GM23338 (cell line): ENCODE results near the gene UBA1. TPM values are rescaled to one million over a fixed set of nuclear protein-coding genes. Genes with fewer than 3 reads are reported as not detected.

Experiments
- ATAC-seq: fragments of 200-7000 bp; cut with Tn5 transposase; 3 replicates; pipeline ENCODE4 v1.9.1; 2020
- DNase-seq: peaks from one replicate; pipeline ENCODE4 v3.0.0-alpha.2; 2015; ENCODE audit warnings: low spot score
- H2AFZ ChIP-seq: fragments of 200-600 bp; sonication (generic); 2 replicates; pipeline ENCODE4 v1.8.0; 2016; ENCODE audit warnings: antibody characterized with exemption, mild to moderate bottlenecking, moderate library complexity
- H3F3A ChIP-seq: fragments of 200-600 bp; sonication (generic); replicated peaks from 2 replicates; pipeline ENCODE4 v1.8.0; 2017; ENCODE audit warnings: antibody characterized with exemption, mixed run types, low read depth
- H3K27ac ChIP-seq: fragments of 200-600 bp; sonication (generic); 2 replicates; pipeline ENCODE4 v1.6.1; 2016; ENCODE audit warnings: low read depth
- H3K27me3 ChIP-seq: fragments of 200-600 bp; sonication (generic); 2 replicates; pipeline ENCODE4 v1.8.0; 2016; ENCODE audit warnings: mild to moderate bottlenecking, mixed run types, moderate library complexity; ENCODE audit not compliant: insufficient read depth
- H3K36me3 ChIP-seq: fragments of 200-600 bp; sonication (generic); 2 replicates; pipeline ENCODE4 v1.8.0; 2016; ENCODE audit warnings: mild to moderate bottlenecking; ENCODE audit not compliant: insufficient read depth
- H3K4me1 ChIP-seq: fragments of 200-600 bp; sonication (generic); 2 replicates; pipeline ENCODE4 v1.8.0; 2016; ENCODE audit warnings: mild to moderate bottlenecking, moderate library complexity; ENCODE audit not compliant: insufficient read depth
- H3K4me2 ChIP-seq: fragments of 200-600 bp; sonication (generic); 2 replicates; pipeline ENCODE4 v1.7.1; 2017; ENCODE audit warnings: mixed run types
- H3K4me3 ChIP-seq: fragments of 200-600 bp; sonication (generic); 2 replicates; pipeline ENCODE4 v1.6.1; 2016; ENCODE audit warnings: mixed run types
- H3K79me2 ChIP-seq: fragments of 200-600 bp; sonication (generic); replicated peaks from 2 replicates; pipeline ENCODE4 v1.8.0; 2017; ENCODE audit warnings: mild to moderate bottlenecking; ENCODE audit not compliant: insufficient read depth
- H3K9me2 ChIP-seq: fragments of 200-600 bp; sonication (generic); 2 replicates; pipeline ENCODE4 v1.8.0; 2017; ENCODE audit not compliant: insufficient read depth
- H4K20me1 ChIP-seq: fragments of 200-600 bp; sonication (generic); replicated peaks from 2 replicates; pipeline ENCODE4 v1.8.0; 2017; ENCODE audit warnings: mild to moderate bottlenecking; ENCODE audit not compliant: insufficient read depth
- H3K27ac Mint-ChIP-seq: 2 replicates; pipeline ENCODE4 v1.8.0; 2020; ENCODE audit warnings: inconsistent platforms, mild to moderate bottlenecking, moderate library complexity, mixed read lengths
- H3K27me3 Mint-ChIP-seq: 3 replicates; pipeline ENCODE4 v1.8.0; 2022; ENCODE audit warnings: low read depth, mild to moderate bottlenecking, moderate library complexity, mixed read lengths, inconsistent platforms; ENCODE audit not compliant: insufficient read depth, poor library complexity
- H3K36me3 Mint-ChIP-seq: 3 replicates; pipeline ENCODE4 v1.8.0; 2021; ENCODE audit warnings: low read depth, mild to moderate bottlenecking, inconsistent platforms, moderate library complexity, mixed read lengths
- H3K4me1 Mint-ChIP-seq: 3 replicates; pipeline ENCODE4 v1.8.0; 2020; ENCODE audit warnings: mild to moderate bottlenecking, inconsistent platforms, mixed read lengths
- H3K4me3 Mint-ChIP-seq: 3 replicates; pipeline ENCODE4 v1.8.0; 2021; ENCODE audit warnings: moderate library complexity, mild to moderate bottlenecking, inconsistent platforms, mixed read lengths
- H3K9me3 Mint-ChIP-seq: 3 replicates; pipeline ENCODE4 v1.8.0; 2020; ENCODE audit warnings: moderate library complexity, mild to moderate bottlenecking, inconsistent platforms, mixed read lengths
- CREB1 ChIP-seq: fragments of 250-450 bp; sonication (Bioruptor Pico); IDR thresholded peaks from 2 replicates; pipeline ENCODE4 v1.5.0; 2020; ENCODE audit warnings: low read depth, mild to moderate bottlenecking, moderate library complexity
- CTCF ChIP-seq, 2 experiments: fragments of 200-600 bp in 1 of 2; sonication (generic) in 1 of 2; conservative IDR thresholded peaks; 2 replicates each; pipeline versions ENCODE4 v1.5.1 to v1.6.1; 2016 to 2017; ENCODE audit warnings: antibody characterized with exemption in 2 of 2, low read depth in 2 of 2, mild to moderate bottlenecking in 2 of 2, moderate library complexity in 1 of 2
- ETS1 ChIP-seq: IDR thresholded peaks from 2 replicates; pipeline ENCODE4 v1.6.1; 2016; ENCODE audit warnings: antibody characterized with exemption
- EZH2 ChIP-seq: fragments of 200-600 bp; sonication (generic); IDR thresholded peaks from one replicate; pipeline ENCODE4 v1.8.0; 2017; ENCODE audit warnings: antibody characterized with exemption, mild to moderate bottlenecking, low read depth; ENCODE audit not compliant: unreplicated experiment
- EZH2phosphoT487 ChIP-seq: fragments of 200-600 bp; sonication (generic); IDR thresholded peaks from one replicate; pipeline ENCODE4 v1.8.1; 2018; ENCODE audit warnings: antibody characterized with exemption; ENCODE audit not compliant: unreplicated experiment
- JUNB ChIP-seq: IDR thresholded peaks from one replicate; pipeline ENCODE4 v1.6.1; 2016; ENCODE audit warnings: antibody characterized with exemption; ENCODE audit not compliant: unreplicated experiment
- NANOG ChIP-seq: IDR thresholded peaks from 2 replicates; pipeline ENCODE4 v1.6.1; 2016; ENCODE audit warnings: antibody characterized with exemption, borderline replicate concordance
- POLR2AphosphoS5 ChIP-seq: IDR thresholded peaks from 2 replicates; pipeline ENCODE4 v1.6.1; 2016; ENCODE audit warnings: antibody characterized with exemption, low read depth
- REST ChIP-seq: IDR thresholded peaks from one replicate; pipeline ENCODE4 v1.6.1; 2018; ENCODE audit warnings: antibody characterized with exemption; ENCODE audit not compliant: unreplicated experiment
- STAT1 ChIP-seq: IDR thresholded peaks from one replicate; pipeline ENCODE4 v1.6.1; 2016; ENCODE audit warnings: antibody characterized with exemption; ENCODE audit not compliant: unreplicated experiment
- ZNF114 ChIP-seq: fragments of 250-450 bp; sonication (Bioruptor Pico); IDR thresholded peaks from 2 replicates; pipeline ENCODE4 v1.5.0; 2020; ENCODE audit warnings: mild to moderate bottlenecking, moderate library complexity
- ZNF331 ChIP-seq: fragments of 250-450 bp; sonication (Bioruptor Pico); IDR thresholded peaks from 2 replicates; pipeline ENCODE4 v1.5.0; 2020; ENCODE audit warnings: low read depth, mild to moderate bottlenecking, moderate library complexity
- ZNF462 ChIP-seq: fragments of 250-450 bp; sonication (Bioruptor Pico); IDR thresholded peaks from 2 replicates; pipeline ENCODE4 v1.5.0; 2020; ENCODE audit warnings: mild to moderate bottlenecking, moderate library complexity
- polyA plus RNA-seq: library from polyadenylated mRNA; unstranded; fragments of >200 nt; fragmentation: Nextera tagmentation; extraction: Ambion mirVana; gene quantifications from 2 replicates; pipeline ENCODE4 v1.2.1, GENCODE V29; 2016
- total RNA-seq: library from RNA; depleted of rRNA; stranded (reverse); fragments of >200 nt; shearing (Covaris generic); gene quantifications from 2 replicates; pipeline ENCODE4 v1.2.3, GENCODE V29; 2014

The UBA1 gene
- total and polyA plus RNA-seq, 2 experiments from 2014 or later = 104 to 377 TPM

- Mint-ChIP-seq H3K4me1 (no peaks in the 10 kb centered on the region), H3K36me3 (peaks cover 42% of the 10 kb centered on the region), H3K9me3 (no peaks in the 10 kb centered on the region), H3K4me3 (no peak overlapping the region), H3K27ac (no peak overlapping the region), H3K27me3 (peaks cover 2% of the 10 kb centered on the region)
- Histone ChIP-seq H3K4me3 (no peak overlapping the region), H3K27ac (no peak overlapping the region), H3K4me1 (no peaks in the 10 kb centered on the region), H3K9me2 (no peaks in the 10 kb centered on the region), H3K4me2 (no peak overlapping the region), H3K36me3 (0 out of 2 replicates have a peak, but pooled peaks cover 3% of the 10 kb centered on the region), H4K20me1 (no peaks in the 10 kb centered on the region), H2AFZ (no peak overlapping the region), H3K27me3 (no peaks in the 10 kb centered on the region), H3F3A (no peaks in the 10 kb centered on the region), H3K79me2 (no peaks in the 10 kb centered on the region)
- no peak for TF ChIP-seq ZNF462 (CRISPR knock-in tag)
- no peak for TF ChIP-seq NANOG
- no peak for TF ChIP-seq EZH2phosphoT487
- no peak for TF ChIP-seq CTCF (conservative IDR thresholded peaks at IDR 0.05; ENCODE audit: low read depth in 2 of 2)
- TF ChIP-seq STAT1 = no peak
- no peak for TF ChIP-seq ZNF114 (CRISPR knock-in tag)
- no peak for TF ChIP-seq CREB1 (CRISPR knock-in tag)
- no peak for TF ChIP-seq JUNB
- TF ChIP-seq POLR2AphosphoS5 = no peak
- no peak for TF ChIP-seq ETS1
- no peak for TF ChIP-seq ZNF331 (CRISPR knock-in tag)
- TF ChIP-seq REST = no peak
- no peak for TF ChIP-seq EZH2
- DNase-seq (no peak), ATAC-seq (no peak)
Observed at GRCh38 chrX:47181301-47181700, 12.3 kb upstream of the UBA1 start.
